GM18858 (cell line): ENCODE results near the gene ARMCX2.
"Not testable (repeated sequence)": the region's sequence is repeated elsewhere in the genome, so short reads cannot be mapped to it uniquely, and the experiment has no call there.

Experiments
- ATAC-seq: cut with Tn5 transposase; IDR thresholded peaks from one replicate; pipeline ENCODE4 v1.9.1; 2021; ENCODE audit not compliant: unreplicated experiment

The ARMCX2 gene

GRCh38 chrX:101659601-101660063, at the start of gene ARMCX2:
TSS of gene ARMCX2 (minus strand) at chrX:101659850. CDS start at chrX:101657588, 2,262 bp downstream.
- ATAC-seq = peak; percentile 63

GRCh38 chrX:101709384-101709783, 49.7 kb upstream of the ARMCX2 start:
- no peak for ATAC-seq

GRCh38 chrX:101708163-101708562, 48.5 kb upstream of the ARMCX2 start:
- ATAC-seq = no peak

- peak; percentile 66 for ATAC-seq
Observed at GRCh38 chrX:101693476-101693875, 33.8 kb upstream of the ARMCX2 start.

GRCh38 chrX:101691835-101692234, 32.2 kb upstream of the ARMCX2 start:
- ATAC-seq = no peak

- no peak for ATAC-seq
Observed at GRCh38 chrX:101686574-101686973, 26.9 kb upstream of the ARMCX2 start.

- ATAC-seq = no peak
Observed at GRCh38 chrX:101685923-101686322, 26.3 kb upstream of the ARMCX2 start.

- ATAC-seq = no peak
Observed at GRCh38 chrX:101682723-101683122, 23.1 kb upstream of the ARMCX2 start.

GRCh38 chrX:101677028-101677427, 17.4 kb upstream of the ARMCX2 start:
- ATAC-seq = peak; percentile 91

- peak; percentile 20 for ATAC-seq
Observed at GRCh38 chrX:101676571-101676970, 16.9 kb upstream of the ARMCX2 start.

- ATAC-seq = no peak
Observed at GRCh38 chrX:101668143-101668542, 8.5 kb upstream of the ARMCX2 start.

GRCh38 chrX:101658661-101659491, 774 bp downstream of the ARMCX2 start:
- no peak for ATAC-seq

- ATAC-seq = no peak
Observed at GRCh38 chrX:101657495-101657894, 2.2 kb downstream of the ARMCX2 start.

GRCh38 chrX:101656817-101657216, 2.8 kb downstream of the ARMCX2 start:
- no peak for ATAC-seq

- no peak for ATAC-seq
Observed at GRCh38 chrX:101655534-101655933, 4.1 kb downstream of the ARMCX2 start.

GRCh38 chrX:101647716-101648115, 11.9 kb downstream of the ARMCX2 start:
- not testable (repeated sequence) for ATAC-seq

- ATAC-seq = no peak
Observed at GRCh38 chrX:101642093-101642492, 17.6 kb downstream of the ARMCX2 start.

- no peak for ATAC-seq
Observed at GRCh38 chrX:101639583-101639982, 20.1 kb downstream of the ARMCX2 start.

GRCh38 chrX:101619364-101619763, 40.3 kb downstream of the ARMCX2 start:
- no peak for ATAC-seq

- peak; percentile 87 for ATAC-seq
Observed at GRCh38 chrX:101617211-101618191, 42.1 kb downstream of the ARMCX2 start, which contains the start of gene ARMCX6. TSS of gene ARMCX6 (minus strand) at chrX:101618000. CDS start at chrX:101616620, 1,380 bp downstream.

GRCh38 chrX:101605728-101606127, 53.9 kb downstream of the ARMCX2 start:
- ATAC-seq = no peak
